ENCODE measurements around the gene NCKAP5L.

NCKAP5L gene

GRCh38 chr12:49741882-49742620, 86.2 kb downstream of the NCKAP5L start (continued):
- TF ChIP-seq TSHZ2 (CRISPR knock-in tag; IDR thresholded peaks at IDR 0.05) (no peak), ZFP3 (CRISPR knock-in tag; IDR thresholded peaks at IDR 0.05) (no peak), BACH2 (CRISPR knock-in tag; IDR thresholded peaks at IDR 0.05; ENCODE audit: borderline replicate concordance) (no peak), ZNF565 (CRISPR knock-in tag; conservative IDR thresholded peaks at IDR 0.05; ENCODE audit: low read depth) (no peak), POU6F1 (CRISPR knock-in tag; IDR thresholded peaks at IDR 0.05; ENCODE audit: borderline replicate concordance, low read depth) (no peak)
